ENCODE measurements around the gene PBX4. TPM values are rescaled to one million over a fixed set of nuclear protein-coding genes. Genes with fewer than 3 reads are reported as not detected.
"Not testable (repeated sequence)": the region's sequence is repeated elsewhere in the genome, so short reads cannot be mapped to it uniquely, and the experiment has no call there.

The PBX4 gene
- polyA plus RNA-seq, result 4.1 TPM

DNA sequence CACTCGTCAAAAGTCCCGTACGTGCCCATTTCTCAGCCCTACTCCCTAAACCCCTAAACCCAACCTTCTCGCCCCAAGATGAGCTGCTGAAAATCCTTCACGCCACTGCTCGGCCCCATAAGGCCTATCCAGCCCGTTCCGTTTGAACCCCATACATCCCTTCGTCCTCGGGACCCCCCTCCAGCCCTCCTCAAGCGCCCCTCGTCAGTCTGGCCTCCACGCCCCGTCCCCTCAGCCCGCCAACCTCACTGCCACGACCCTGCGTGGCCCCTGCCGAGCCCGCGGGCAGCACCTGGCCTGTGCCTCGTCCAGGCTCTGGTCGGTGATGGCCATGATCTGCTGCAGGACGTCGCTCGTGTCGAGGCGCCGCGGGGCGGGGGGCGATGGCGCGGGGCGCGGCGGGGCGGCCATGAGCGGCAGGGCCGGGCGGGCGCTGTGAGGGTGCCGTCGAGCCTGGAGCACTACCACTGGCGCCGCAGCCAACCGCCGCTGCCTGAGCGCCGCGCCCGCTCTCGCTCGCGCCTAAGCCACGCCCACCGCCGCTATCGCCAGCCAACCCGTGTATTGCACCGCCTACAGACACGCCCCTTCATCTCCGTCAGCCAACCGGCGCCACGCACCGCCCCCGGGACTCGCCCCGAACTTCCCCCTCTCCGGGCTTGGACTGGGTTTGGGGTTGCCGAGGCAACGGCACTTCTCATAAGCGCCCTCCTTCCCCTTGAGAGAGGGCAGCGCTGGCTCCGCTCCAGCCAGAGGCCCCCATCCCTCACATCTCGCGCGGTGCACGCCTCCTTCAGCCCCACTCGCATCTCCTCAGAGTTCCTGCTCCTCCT is at the start of gene PBX4:
Gene PBX4, minus strand, starts transcription at position 469 of the 833 bp plus-strand sequence. Its CDS starts 58 bp downstream, at position 411.
- H3K27me3 Mint-ChIP-seq, result no peaks in the 10 kb centered on the region

DNA sequence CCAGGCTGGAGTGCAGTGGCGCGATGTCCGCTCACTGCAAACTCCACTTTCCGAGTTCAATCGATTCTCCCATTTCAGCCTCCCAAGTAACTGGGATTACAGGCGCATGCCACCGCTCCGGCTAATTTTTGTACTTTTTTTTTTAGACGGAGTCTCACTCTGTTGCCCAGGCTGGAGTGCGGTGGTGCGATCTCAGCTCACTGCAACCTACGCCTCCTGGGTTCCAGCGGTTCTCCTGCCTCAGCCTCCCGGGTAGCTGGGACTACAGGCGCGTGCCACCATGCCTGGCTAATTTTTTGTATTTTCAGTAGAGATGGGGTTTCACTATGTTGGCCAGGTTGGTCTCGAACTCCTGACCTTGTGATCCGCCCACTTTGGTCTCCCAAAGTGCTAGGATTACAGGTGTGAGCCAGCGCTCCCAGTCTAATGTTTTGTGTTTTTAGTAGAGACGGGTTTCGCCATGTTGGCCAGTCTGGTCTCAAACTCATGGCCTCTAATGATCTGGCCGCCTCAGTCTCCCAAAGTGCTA is 47.0 kb upstream of the PBX4 start:
- H3K27me3 Mint-ChIP-seq, H3K9me3 Mint-ChIP-seq, H3K36me3 Mint-ChIP-seq: not testable (repeated sequence)
- Mint-ChIP-seq H3K4me3 (peak overlapping the region in 3 of 4 donors; percentile 12 to 81 (median 46)), H3K4me1 (peaks cover 28 to 35% (median 29%) of the 10 kb centered on the region in 3 donors), H3K27ac (peak overlapping the region; percentile 69 to 92 (median 87))

More for the DNA sequence above, at the start of gene PBX4:
- Mint-ChIP-seq H3K36me3 (no peaks in the 10 kb centered on the region), H3K27ac (peak within 1 kb of the TSS; percentile 66 to 98 (median 96)), H3K9me3 (no peaks in the 10 kb centered on the region), H3K4me3 (peak within 1 kb of the TSS; percentile 77 to 92 (median 86)), H3K4me1 (peaks cover 7 to 15% (median 14%) of the 10 kb centered on the region in 3 donors)

- no peaks in the 10 kb centered on the region for H3K9me3 Mint-ChIP-seq
- peak within 1 kb of the TSS; percentile 89 to 98 (median 94) for H3K4me3 Mint-ChIP-seq
- H3K27ac Mint-ChIP-seq, result peak within 1 kb of the TSS; percentile 94 to 99 (median 98)
- no peaks in the 10 kb centered on the region for H3K36me3 Mint-ChIP-seq
- H3K27me3 Mint-ChIP-seq, result no peaks in the 10 kb centered on the region
- peaks cover 24 to 30% (median 24%) of the 10 kb centered on the region in 3 donors for H3K4me1 Mint-ChIP-seq
These were observed 45.0 kb upstream of the PBX4 start, which contains the start of gene ATP13A1 for GRCh38 chr19:19663256-19664120. ATP13A1 (minus strand) TSS chr19:19663676; CDS start chr19:19663666, 10 bp downstream.

GRCh38 chr19:19662871-19663255 is 44.4 kb upstream of the PBX4 start:
- peaks cover 23 to 30% (median 24%) of the 10 kb centered on the region in 3 donors for H3K4me1 Mint-ChIP-seq
- H3K9me3 Mint-ChIP-seq, result no peaks in the 10 kb centered on the region
- no peaks in the 10 kb centered on the region for H3K36me3 Mint-ChIP-seq
- H3K27me3 Mint-ChIP-seq, result no peaks in the 10 kb centered on the region
- H3K4me3 Mint-ChIP-seq, result peak overlapping the region; percentile 89 to 98 (median 94)
- peak overlapping the region; percentile 94 to 99 (median 98) for H3K27ac Mint-ChIP-seq

DNA sequence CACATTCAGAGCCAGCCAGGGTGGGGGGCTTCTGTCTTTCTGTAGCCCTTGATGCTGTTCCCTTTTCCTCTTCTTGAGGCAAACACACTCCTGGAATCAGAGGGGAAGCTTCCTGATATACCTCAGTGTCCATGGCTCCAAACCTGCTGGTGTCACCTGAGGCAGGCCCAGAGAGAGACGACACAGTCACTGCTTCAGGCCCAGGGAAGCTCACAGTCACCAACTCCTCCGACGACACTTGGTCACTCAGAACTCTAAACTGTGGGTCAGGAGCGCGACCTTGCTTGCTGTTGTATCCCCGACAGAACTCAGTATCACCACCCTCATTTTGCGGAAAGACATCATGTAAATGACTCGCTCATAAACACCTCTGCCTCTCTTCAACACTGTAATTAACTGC is 43.9 kb upstream of the PBX4 start:
- Mint-ChIP-seq H3K4me3 (peak overlapping the region; percentile 89 to 98 (median 94)), H3K4me1 (peaks cover 22 to 27% (median 23%) of the 10 kb centered on the region in 3 donors), H3K27ac (peak overlapping the region; percentile 94 to 99 (median 98)), H3K36me3 (no peaks in the 10 kb centered on the region), H3K27me3 (no peaks in the 10 kb centered on the region), H3K9me3 (no peaks in the 10 kb centered on the region)

- Mint-ChIP-seq H3K4me3 (peak overlapping the region; percentile 89 to 98 (median 94)), H3K27me3 (no peaks in the 10 kb centered on the region), H3K27ac (peak overlapping the region; percentile 94 to 99 (median 98)), H3K9me3 (no peaks in the 10 kb centered on the region), H3K4me1 (peaks cover 19 to 24% (median 23%) of the 10 kb centered on the region in 3 donors), H3K36me3 (no peaks in the 10 kb centered on the region)
These were observed 43.3 kb upstream of the PBX4 start for GRCh38 chr19:19661675-19662251.

GRCh38 chr19:19661141-19661674 is 42.7 kb upstream of the PBX4 start:
- Mint-ChIP-seq H3K4me1 (peaks cover 18 to 23% (median 22%) of the 10 kb centered on the region in 3 donors), H3K9me3 (no peaks in the 10 kb centered on the region), H3K36me3 (no peaks in the 10 kb centered on the region), H3K27ac (peak overlapping the region; percentile 94 to 99 (median 98)), H3K4me3 (peak overlapping the region; percentile 89 to 98 (median 94)), H3K27me3 (no peaks in the 10 kb centered on the region)

DNA sequence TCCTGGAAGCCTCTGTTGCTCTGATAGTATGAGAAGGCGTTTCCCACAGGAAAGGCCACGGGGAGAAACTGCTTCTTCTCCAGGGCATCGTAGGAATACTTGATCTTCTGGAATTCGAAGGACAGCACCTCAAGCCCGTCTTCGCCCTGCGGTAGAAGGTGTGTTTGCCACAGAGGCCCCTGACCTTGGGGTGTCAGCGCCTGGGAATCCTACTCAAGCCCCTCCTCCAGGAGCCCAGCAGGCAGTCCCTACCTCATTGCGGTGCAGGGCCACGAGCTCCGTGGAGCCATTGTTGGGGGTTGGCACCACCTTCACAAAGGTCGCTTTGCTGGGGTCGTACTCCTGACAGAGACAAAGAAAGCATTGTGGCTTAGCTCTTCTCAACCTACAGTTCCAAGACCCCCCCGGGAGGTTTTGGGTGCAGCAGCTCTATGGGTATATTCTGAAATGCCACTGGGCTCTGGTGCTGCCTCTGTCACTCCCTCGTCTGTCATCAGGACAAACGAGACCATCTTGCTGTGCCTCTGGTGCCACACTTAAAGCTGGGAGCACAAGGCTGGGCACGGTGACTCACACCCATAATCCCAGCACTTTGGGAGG is 41.3 kb upstream of the PBX4 start:
- peak overlapping the region in 2 of 3 donors; percentile 81 to 99 for H3K27ac Mint-ChIP-seq

DNA sequence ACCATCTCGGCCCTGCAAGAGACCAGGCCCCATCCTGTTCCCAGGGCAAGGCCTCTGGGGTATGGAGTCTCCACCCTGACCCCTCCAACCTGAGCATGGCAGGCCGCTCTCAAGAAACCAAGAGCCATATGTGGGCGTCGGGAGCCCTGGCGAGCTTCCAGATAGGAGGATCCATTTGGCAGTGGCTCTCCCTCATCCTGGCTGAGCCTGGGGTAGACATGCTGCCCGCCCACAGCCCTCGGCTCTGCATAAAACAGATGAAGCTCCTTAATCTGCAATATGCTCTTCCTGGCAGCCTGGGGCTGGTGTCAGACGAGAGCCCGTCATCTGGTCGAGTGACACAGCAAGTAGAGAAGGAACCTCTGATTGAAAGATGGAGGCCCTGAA is 38.9 kb upstream of the PBX4 start:
- Mint-ChIP-seq H3K9me3 (no peaks in the 10 kb centered on the region), H3K27me3 (peaks cover 1% of the 10 kb centered on the region), H3K4me1 (peaks cover 13 to 17% (median 14%) of the 10 kb centered on the region in 3 donors), H3K4me3 (peak overlapping the region in 1 of 4 donors; percentile 9), H3K36me3 (peaks cover 5% of the 10 kb centered on the region), H3K27ac (no peak overlapping the region)

More for the DNA sequence above, 41.3 kb upstream of the PBX4 start:
- H3K4me3 Mint-ChIP-seq, result no peak overlapping the region
- H3K27me3 Mint-ChIP-seq, result no peaks in the 10 kb centered on the region
- no peaks in the 10 kb centered on the region for H3K36me3 Mint-ChIP-seq
- peaks cover 18 to 23% (median 22%) of the 10 kb centered on the region in 3 donors for H3K4me1 Mint-ChIP-seq
- H3K9me3 Mint-ChIP-seq, result no peaks in the 10 kb centered on the region

DNA sequence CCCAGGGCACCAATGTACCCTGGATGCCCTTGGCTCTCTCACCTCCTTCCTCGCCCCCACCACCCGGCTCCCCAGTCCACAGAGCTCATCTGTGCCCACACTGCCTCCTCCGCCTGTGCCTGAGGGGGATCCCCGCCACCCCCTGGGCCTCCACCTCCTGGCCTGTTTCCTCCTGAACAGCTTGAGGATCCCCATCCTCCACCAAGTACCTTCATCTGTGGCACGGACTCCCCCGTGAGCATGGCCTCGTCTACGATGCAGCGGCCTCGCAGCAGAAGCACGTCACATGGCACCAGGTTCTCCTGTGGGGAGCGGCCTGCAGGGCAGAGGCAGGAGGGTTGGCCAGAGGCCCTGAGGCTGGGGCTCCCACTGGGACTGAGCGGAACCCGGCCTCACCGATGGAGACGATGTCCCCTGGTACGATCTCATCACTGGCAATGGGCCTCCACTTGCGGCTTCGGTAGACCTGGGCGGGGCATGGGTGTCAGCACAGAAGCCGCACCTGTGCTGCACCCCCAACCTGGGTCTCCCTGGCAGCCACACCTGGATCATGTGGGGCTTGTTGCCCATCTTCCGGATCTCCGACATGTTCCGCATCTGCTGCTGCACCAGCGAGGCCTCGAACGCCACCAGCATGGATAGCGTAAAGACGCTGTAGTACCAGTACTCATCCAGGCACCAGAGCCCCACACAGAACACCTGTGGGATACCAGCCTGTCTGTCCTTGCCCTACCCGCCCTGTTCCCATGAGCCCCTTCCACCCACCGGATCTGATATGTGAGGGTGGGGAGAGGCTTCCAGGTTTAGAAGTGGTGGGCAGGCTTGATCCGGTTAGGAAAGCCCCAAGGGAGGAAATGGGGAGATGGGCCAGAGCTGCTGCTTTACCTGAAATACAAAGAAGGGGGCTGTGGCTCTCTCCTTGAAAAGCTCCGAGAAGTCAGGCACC is 38.2 kb upstream of the PBX4 start:
- H3K4me1 Mint-ChIP-seq, result peaks cover 6 to 10% (median 10%) of the 10 kb centered on the region in 3 donors
- H3K9me3 Mint-ChIP-seq, result no peaks in the 10 kb centered on the region
- peak overlapping the region in 1 of 4 donors; percentile 9 for H3K4me3 Mint-ChIP-seq
- peaks cover 5% of the 10 kb centered on the region for H3K36me3 Mint-ChIP-seq
- peak overlapping the region in 1 of 3 donors; percentile 21 for H3K27ac Mint-ChIP-seq
- peaks cover 1% of the 10 kb centered on the region for H3K27me3 Mint-ChIP-seq

GRCh38 chr19:19655641-19656343 is 37.3 kb upstream of the PBX4 start:
- peak overlapping the region in 1 of 4 donors; percentile 32 for H3K4me3 Mint-ChIP-seq
- H3K9me3 Mint-ChIP-seq, result no peaks in the 10 kb centered on the region
- peaks cover 1% of the 10 kb centered on the region for H3K27me3 Mint-ChIP-seq
- no peak overlapping the region for H3K27ac Mint-ChIP-seq
- peaks cover 5% of the 10 kb centered on the region for H3K36me3 Mint-ChIP-seq
- H3K4me1 Mint-ChIP-seq, result peaks cover 0 to 5% (median 3%) of the 10 kb centered on the region in 3 donors

GRCh38 chr19:19655051-19655594 is 36.6 kb upstream of the PBX4 start:
- peaks cover 5% of the 10 kb centered on the region for H3K36me3 Mint-ChIP-seq
- peak overlapping the region in 1 of 3 donors; percentile 81 for H3K27ac Mint-ChIP-seq
- peaks cover 0 to 5% (median 3%) of the 10 kb centered on the region in 3 donors for H3K4me1 Mint-ChIP-seq
- H3K27me3 Mint-ChIP-seq, result peaks cover 1% of the 10 kb centered on the region
- H3K4me3 Mint-ChIP-seq, result no peak overlapping the region
- no peaks in the 10 kb centered on the region for H3K9me3 Mint-ChIP-seq
